NOMO-1 treated with DMSO at 0.1 percent for 48 hours (cell line): ENCODE measurements around the gene F13B.
"Not testable (repeated sequence)": the region's sequence is repeated elsewhere in the genome, so short reads cannot be mapped to it uniquely, and the experiment has no call there.

Experiments used
- DNase-seq: peaks from one replicate; lab custom pipeline; 2025; ENCODE audit not compliant: unreplicated experiment; lab: John Stamatoyannopoulos, UW

F13B gene

GRCh38 chr1:197066719-197067456 is at the start of gene F13B:
F13B (minus strand) TSS chr1:197067260; CDS start chr1:197067223, 37 bp downstream.
- no peak for DNase-seq

- no peak for DNase-seq
Observed at GRCh38 chr1:197116156-197116555, 49.1 kb upstream of the F13B start.

GRCh38 chr1:197106869-197107268 is 39.8 kb upstream of the F13B start:
- no peak for DNase-seq

- DNase-seq = no peak
Observed at GRCh38 chr1:197103300-197103699, 36.2 kb upstream of the F13B start.

- no peak for DNase-seq
Observed at GRCh38 chr1:197101978-197102377, 34.9 kb upstream of the F13B start.

- DNase-seq = no peak
Observed at GRCh38 chr1:197100677-197101076, 33.6 kb upstream of the F13B start.

GRCh38 chr1:197099444-197099843 is 32.4 kb upstream of the F13B start:
- DNase-seq = no peak

GRCh38 chr1:197096971-197097370 is 29.9 kb upstream of the F13B start:
- not testable (repeated sequence) for DNase-seq

- DNase-seq = no peak
Observed at GRCh38 chr1:197096137-197096536, 29.1 kb upstream of the F13B start.

GRCh38 chr1:197093226-197093885 is 26.3 kb upstream of the F13B start:
- no peak for DNase-seq

- DNase-seq = no peak
Observed at GRCh38 chr1:197092491-197093023, 25.5 kb upstream of the F13B start.

- DNase-seq = no peak
Observed at GRCh38 chr1:197083474-197083873, 16.4 kb upstream of the F13B start.

GRCh38 chr1:197081117-197081753 is 14.2 kb upstream of the F13B start:
- no peak for DNase-seq

GRCh38 chr1:197080323-197080722 is 13.3 kb upstream of the F13B start:
- DNase-seq = no peak

- DNase-seq = no peak
Observed at GRCh38 chr1:197076585-197076984, 9.5 kb upstream of the F13B start.

GRCh38 chr1:197073978-197074377 is 6.9 kb upstream of the F13B start:
- no peak for DNase-seq

- DNase-seq = no peak
Observed at GRCh38 chr1:197067457-197067818, 378 bp upstream of the F13B start.

- no peak for DNase-seq
Observed at GRCh38 chr1:197066277-197066676, 783 bp downstream of the F13B start.

- DNase-seq = no peak
Observed at GRCh38 chr1:197065559-197065958, 1.5 kb downstream of the F13B start.

- no peak for DNase-seq
Observed at GRCh38 chr1:197063212-197063611, 3.8 kb downstream of the F13B start.

- no peak for DNase-seq
Observed at GRCh38 chr1:197062692-197063091, 4.4 kb downstream of the F13B start.

GRCh38 chr1:197049100-197049499 is 18.0 kb downstream of the F13B start:
- no peak for DNase-seq
